GM23338 (cell line): Measurements from ENCODE around the gene KIFAP3.

Source experiments
- CREB1 ChIP-seq: fragments of 250-450 bp; sonication (Bioruptor Pico); IDR thresholded peaks from 2 replicates; pipeline ENCODE4 v1.5.0; 2020; ENCODE audit warnings: low read depth, mild to moderate bottlenecking, moderate library complexity
- CTCF ChIP-seq, 2 experiments: fragments of 200-600 bp in 1 of 2; sonication (generic) in 1 of 2; conservative IDR thresholded peaks; 2 replicates each; pipeline versions ENCODE4 v1.5.1 to v1.6.1; 2016 to 2017; ENCODE audit warnings: antibody characterized with exemption in 2 of 2, low read depth in 2 of 2, mild to moderate bottlenecking in 2 of 2, moderate library complexity in 1 of 2
- EZH2 ChIP-seq: fragments of 200-600 bp; sonication (generic); IDR thresholded peaks from one replicate; pipeline ENCODE4 v1.8.0; 2017; ENCODE audit warnings: antibody characterized with exemption, mild to moderate bottlenecking, low read depth; ENCODE audit not compliant: unreplicated experiment
- EZH2phosphoT487 ChIP-seq: fragments of 200-600 bp; sonication (generic); IDR thresholded peaks from one replicate; pipeline ENCODE4 v1.8.1; 2018; ENCODE audit warnings: antibody characterized with exemption; ENCODE audit not compliant: unreplicated experiment
- JUNB ChIP-seq: IDR thresholded peaks from one replicate; pipeline ENCODE4 v1.6.1; 2016; ENCODE audit warnings: antibody characterized with exemption; ENCODE audit not compliant: unreplicated experiment
- NANOG ChIP-seq: IDR thresholded peaks from 2 replicates; pipeline ENCODE4 v1.6.1; 2016; ENCODE audit warnings: antibody characterized with exemption, borderline replicate concordance
- POLR2AphosphoS5 ChIP-seq: IDR thresholded peaks from 2 replicates; pipeline ENCODE4 v1.6.1; 2016; ENCODE audit warnings: antibody characterized with exemption, low read depth
- STAT1 ChIP-seq: IDR thresholded peaks from one replicate; pipeline ENCODE4 v1.6.1; 2016; ENCODE audit warnings: antibody characterized with exemption; ENCODE audit not compliant: unreplicated experiment
- ZNF114 ChIP-seq: fragments of 250-450 bp; sonication (Bioruptor Pico); IDR thresholded peaks from 2 replicates; pipeline ENCODE4 v1.5.0; 2020; ENCODE audit warnings: mild to moderate bottlenecking, moderate library complexity
- ZNF331 ChIP-seq: fragments of 250-450 bp; sonication (Bioruptor Pico); IDR thresholded peaks from 2 replicates; pipeline ENCODE4 v1.5.0; 2020; ENCODE audit warnings: low read depth, mild to moderate bottlenecking, moderate library complexity
- TF ChIP-seq, protein P1 (sequence below): IDR thresholded peaks from 2 replicates; pipeline ENCODE4 v1.6.1; 2016; ENCODE audit warnings: antibody characterized with exemption
- TF ChIP-seq, protein P2 (sequence below): fragments of 250-450 bp; sonication (Bioruptor Pico); IDR thresholded peaks from 2 replicates; pipeline ENCODE4 v1.5.0; 2020; ENCODE audit warnings: mild to moderate bottlenecking, moderate library complexity
- TF ChIP-seq, protein P3 (sequence below): IDR thresholded peaks from one replicate; pipeline ENCODE4 v1.6.1; 2018; ENCODE audit warnings: antibody characterized with exemption; ENCODE audit not compliant: unreplicated experiment

DNA sequence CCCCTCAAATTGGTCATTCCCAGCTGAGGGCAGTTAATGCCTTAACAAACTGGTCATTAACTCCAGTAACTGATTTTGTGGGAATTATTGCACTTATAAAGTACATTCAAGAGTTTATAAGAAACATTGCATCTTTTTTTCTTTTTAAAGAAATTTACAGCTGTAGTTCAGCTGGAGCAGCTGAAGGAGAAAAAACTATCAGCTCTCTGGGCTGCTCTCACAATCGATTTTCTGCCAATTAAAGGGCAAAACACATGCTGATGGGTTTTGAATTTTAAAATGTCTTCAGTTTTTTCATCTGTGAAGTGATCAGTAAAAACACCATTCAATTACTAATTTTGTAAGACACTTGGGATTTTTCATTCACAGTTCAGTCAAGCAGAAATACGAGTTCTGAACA is 74.7 kb downstream of the KIFAP3 start:
- TF ChIP-seq EZH2phosphoT487 (no peak), CTCF (conservative IDR thresholded peaks at IDR 0.05; ENCODE audit: low read depth in 2 of 2) (no peak), POLR2AphosphoS5 (no peak), EZH2 (no peak), STAT1 (no peak), ZNF331 (CRISPR knock-in tag) (no peak), CREB1 (CRISPR knock-in tag) (no peak), NANOG (no peak), JUNB (no peak), ZNF114 (CRISPR knock-in tag) (no peak)
- TF ChIP-seq, protein P1, sequence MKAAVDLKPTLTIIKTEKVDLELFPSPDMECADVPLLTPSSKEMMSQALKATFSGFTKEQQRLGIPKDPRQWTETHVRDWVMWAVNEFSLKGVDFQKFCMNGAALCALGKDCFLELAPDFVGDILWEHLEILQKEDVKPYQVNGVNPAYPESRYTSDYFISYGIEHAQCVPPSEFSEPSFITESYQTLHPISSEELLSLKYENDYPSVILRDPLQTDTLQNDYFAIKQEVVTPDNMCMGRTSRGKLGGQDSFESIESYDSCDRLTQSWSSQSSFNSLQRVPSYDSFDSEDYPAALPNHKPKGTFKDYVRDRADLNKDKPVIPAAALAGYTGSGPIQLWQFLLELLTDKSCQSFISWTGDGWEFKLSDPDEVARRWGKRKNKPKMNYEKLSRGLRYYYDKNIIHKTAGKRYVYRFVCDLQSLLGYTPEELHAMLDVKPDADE: no peak
- TF ChIP-seq, protein P2, sequence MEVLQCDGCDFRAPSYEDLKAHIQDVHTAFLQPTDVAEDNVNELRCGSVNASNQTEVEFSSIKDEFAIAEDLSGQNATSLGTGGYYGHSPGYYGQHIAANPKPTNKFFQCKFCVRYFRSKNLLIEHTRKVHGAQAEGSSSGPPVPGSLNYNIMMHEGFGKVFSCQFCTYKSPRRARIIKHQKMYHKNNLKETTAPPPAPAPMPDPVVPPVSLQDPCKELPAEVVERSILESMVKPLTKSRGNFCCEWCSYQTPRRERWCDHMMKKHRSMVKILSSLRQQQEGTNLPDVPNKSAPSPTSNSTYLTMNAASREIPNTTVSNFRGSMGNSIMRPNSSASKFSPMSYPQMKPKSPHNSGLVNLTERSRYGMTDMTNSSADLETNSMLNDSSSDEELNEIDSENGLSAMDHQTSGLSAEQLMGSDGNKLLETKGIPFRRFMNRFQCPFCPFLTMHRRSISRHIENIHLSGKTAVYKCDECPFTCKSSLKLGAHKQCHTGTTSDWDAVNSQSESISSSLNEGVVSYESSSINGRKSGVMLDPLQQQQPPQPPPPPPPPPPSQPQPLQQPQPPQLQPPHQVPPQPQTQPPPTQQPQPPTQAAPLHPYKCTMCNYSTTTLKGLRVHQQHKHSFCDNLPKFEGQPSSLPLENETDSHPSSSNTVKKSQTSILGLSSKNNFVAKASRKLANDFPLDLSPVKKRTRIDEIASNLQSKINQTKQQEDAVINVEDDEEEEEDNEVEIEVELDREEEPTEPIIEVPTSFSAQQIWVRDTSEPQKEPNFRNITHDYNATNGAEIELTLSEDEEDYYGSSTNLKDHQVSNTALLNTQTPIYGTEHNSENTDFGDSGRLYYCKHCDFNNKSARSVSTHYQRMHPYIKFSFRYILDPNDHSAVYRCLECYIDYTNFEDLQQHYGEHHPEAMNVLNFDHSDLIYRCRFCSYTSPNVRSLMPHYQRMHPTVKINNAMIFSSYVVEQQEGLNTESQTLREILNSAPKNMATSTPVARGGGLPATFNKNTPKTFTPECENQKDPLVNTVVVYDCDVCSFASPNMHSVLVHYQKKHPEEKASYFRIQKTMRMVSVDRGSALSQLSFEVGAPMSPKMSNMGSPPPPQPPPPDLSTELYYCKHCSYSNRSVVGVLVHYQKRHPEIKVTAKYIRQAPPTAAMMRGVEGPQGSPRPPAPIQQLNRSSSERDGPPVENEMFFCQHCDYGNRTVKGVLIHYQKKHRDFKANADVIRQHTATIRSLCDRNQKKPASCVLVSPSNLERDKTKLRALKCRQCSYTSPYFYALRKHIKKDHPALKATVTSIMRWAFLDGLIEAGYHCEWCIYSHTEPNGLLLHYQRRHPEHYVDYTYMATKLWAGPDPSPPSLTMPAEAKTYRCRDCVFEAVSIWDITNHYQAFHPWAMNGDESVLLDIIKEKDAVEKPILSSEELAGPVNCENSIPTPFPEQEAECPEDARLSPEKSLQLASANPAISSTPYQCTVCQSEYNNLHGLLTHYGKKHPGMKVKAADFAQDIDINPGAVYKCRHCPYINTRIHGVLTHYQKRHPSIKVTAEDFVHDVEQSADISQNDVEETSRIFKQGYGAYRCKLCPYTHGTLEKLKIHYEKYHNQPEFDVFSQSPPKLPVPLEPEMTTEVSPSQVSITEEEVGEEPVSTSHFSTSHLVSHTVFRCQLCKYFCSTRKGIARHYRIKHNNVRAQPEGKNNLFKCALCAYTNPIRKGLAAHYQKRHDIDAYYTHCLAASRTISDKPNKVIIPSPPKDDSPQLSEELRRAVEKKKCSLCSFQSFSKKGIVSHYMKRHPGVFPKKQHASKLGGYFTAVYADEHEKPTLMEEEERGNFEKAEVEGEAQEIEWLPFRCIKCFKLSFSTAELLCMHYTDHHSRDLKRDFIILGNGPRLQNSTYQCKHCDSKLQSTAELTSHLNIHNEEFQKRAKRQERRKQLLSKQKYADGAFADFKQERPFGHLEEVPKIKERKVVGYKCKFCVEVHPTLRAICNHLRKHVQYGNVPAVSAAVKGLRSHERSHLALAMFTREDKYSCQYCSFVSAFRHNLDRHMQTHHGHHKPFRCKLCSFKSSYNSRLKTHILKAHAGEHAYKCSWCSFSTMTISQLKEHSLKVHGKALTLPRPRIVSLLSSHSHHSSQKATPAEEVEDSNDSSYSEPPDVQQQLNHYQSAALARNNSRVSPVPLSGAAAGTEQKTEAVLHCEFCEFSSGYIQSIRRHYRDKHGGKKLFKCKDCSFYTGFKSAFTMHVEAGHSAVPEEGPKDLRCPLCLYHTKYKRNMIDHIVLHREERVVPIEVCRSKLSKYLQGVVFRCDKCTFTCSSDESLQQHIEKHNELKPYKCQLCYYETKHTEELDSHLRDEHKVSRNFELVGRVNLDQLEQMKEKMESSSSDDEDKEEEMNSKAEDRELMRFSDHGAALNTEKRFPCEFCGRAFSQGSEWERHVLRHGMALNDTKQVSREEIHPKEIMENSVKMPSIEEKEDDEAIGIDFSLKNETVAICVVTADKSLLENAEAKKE: no peak
- TF ChIP-seq, protein P3, sequence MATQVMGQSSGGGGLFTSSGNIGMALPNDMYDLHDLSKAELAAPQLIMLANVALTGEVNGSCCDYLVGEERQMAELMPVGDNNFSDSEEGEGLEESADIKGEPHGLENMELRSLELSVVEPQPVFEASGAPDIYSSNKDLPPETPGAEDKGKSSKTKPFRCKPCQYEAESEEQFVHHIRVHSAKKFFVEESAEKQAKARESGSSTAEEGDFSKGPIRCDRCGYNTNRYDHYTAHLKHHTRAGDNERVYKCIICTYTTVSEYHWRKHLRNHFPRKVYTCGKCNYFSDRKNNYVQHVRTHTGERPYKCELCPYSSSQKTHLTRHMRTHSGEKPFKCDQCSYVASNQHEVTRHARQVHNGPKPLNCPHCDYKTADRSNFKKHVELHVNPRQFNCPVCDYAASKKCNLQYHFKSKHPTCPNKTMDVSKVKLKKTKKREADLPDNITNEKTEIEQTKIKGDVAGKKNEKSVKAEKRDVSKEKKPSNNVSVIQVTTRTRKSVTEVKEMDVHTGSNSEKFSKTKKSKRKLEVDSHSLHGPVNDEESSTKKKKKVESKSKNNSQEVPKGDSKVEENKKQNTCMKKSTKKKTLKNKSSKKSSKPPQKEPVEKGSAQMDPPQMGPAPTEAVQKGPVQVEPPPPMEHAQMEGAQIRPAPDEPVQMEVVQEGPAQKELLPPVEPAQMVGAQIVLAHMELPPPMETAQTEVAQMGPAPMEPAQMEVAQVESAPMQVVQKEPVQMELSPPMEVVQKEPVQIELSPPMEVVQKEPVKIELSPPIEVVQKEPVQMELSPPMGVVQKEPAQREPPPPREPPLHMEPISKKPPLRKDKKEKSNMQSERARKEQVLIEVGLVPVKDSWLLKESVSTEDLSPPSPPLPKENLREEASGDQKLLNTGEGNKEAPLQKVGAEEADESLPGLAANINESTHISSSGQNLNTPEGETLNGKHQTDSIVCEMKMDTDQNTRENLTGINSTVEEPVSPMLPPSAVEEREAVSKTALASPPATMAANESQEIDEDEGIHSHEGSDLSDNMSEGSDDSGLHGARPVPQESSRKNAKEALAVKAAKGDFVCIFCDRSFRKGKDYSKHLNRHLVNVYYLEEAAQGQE: no peak
